RWPE2 (cell line): ENCODE data around the gene ST7.

Experiments used
- ATAC-seq: fragments of 200-7000 bp; cut with Tn5 transposase; 3 replicates; pipeline ENCODE4 v1.9.1; 2021; ENCODE audit warnings: low read depth
- DNase-seq: peaks from one replicate; pipeline ENCODE4 v3.0.0-alpha.2; 2020; ENCODE audit warnings: low spot score
- H3K27ac ChIP-seq: fragments of 450-650 bp; 2 replicates; pipeline ENCODE4 v1.5.1; 2017; ENCODE audit warnings: mild to moderate bottlenecking; ENCODE audit not compliant: poor library complexity, severe bottlenecking
- H3K27me3 ChIP-seq: fragments of 250-450 bp; sonication (Bioruptor Pico); 2 replicates; pipeline ENCODE4 v1.5.1; 2021; ENCODE audit warnings: mild to moderate bottlenecking, moderate library complexity; ENCODE audit not compliant: insufficient read depth, poor library complexity, severe bottlenecking
- H3K36me3 ChIP-seq: fragments of 250-450 bp; sonication (Bioruptor Pico); 2 replicates; pipeline ENCODE4 v1.5.1; 2020; ENCODE audit warnings: low read depth, mild to moderate bottlenecking, moderate library complexity
- H3K4me1 ChIP-seq: fragments of 250-450 bp; sonication (Bioruptor Pico); 2 replicates; pipeline ENCODE4 v1.5.1; 2021; ENCODE audit warnings: mild to moderate bottlenecking, moderate library complexity; ENCODE audit not compliant: insufficient read depth, poor library complexity, severe bottlenecking
- H3K4me3 ChIP-seq: fragments of 250-450 bp; sonication (Bioruptor Pico); 2 replicates; pipeline ENCODE4 v1.5.1; 2021; ENCODE audit warnings: mild to moderate bottlenecking, moderate library complexity; ENCODE audit not compliant: severe bottlenecking
- H3K9me3 ChIP-seq: fragments of 250-450 bp; sonication (Bioruptor Pico); 2 replicates; pipeline ENCODE4 v1.5.1; 2021; ENCODE audit warnings: mild to moderate bottlenecking, moderate library complexity; ENCODE audit not compliant: severe bottlenecking
- CTCF ChIP-seq: fragments of 450-650 bp; IDR thresholded peaks from one replicate; pipeline ENCODE4 v1.5.1; 2017; ENCODE audit warnings: mild to moderate bottlenecking, moderate library complexity; ENCODE audit not compliant: poor library complexity, severe bottlenecking

The ST7 gene

GRCh38 chr7:117153016-117153545 is 199.8 kb downstream of the ST7 start:
- no peaks in the 10 kb centered on the region for H3K36me3 ChIP-seq
- H3K27me3 ChIP-seq: no peaks in the 10 kb centered on the region
- peaks cover 3% of the 10 kb centered on the region for H3K4me1 ChIP-seq
- no peaks in the 10 kb centered on the region for H3K9me3 ChIP-seq
- H3K27ac ChIP-seq: no peak overlapping the region
- no peak for TF ChIP-seq CTCF
- no peak for ATAC-seq
- DNase-seq: no peak
- H3K4me3 ChIP-seq: no peak overlapping the region

- Histone ChIP-seq H3K36me3 (no peaks in the 10 kb centered on the region), H3K9me3 (no peaks in the 10 kb centered on the region), H3K27me3 (no peaks in the 10 kb centered on the region), H3K27ac (no peak overlapping the region), H3K4me1 (peaks cover 3% of the 10 kb centered on the region), H3K4me3 (no peak overlapping the region)
- no peak for ATAC-seq
- DNase-seq: no peak
- no peak for TF ChIP-seq CTCF
These were observed 201.4 kb downstream of the ST7 start for GRCh38 chr7:117154721-117155120.

- Histone ChIP-seq H3K4me3 (no peak overlapping the region), H3K36me3 (no peaks in the 10 kb centered on the region), H3K27me3 (no peaks in the 10 kb centered on the region), H3K4me1 (peaks cover 3% of the 10 kb centered on the region), H3K27ac (no peak overlapping the region), H3K9me3 (no peaks in the 10 kb centered on the region)
- TF ChIP-seq CTCF: no peak
- DNase-seq (no peak), ATAC-seq (no peak)
These were observed 202.4 kb downstream of the ST7 start for GRCh38 chr7:117155694-117156093.

- H3K9me3 ChIP-seq: no peaks in the 10 kb centered on the region
- H3K4me1 ChIP-seq: peaks cover 3% of the 10 kb centered on the region
- DNase-seq (no peak), ATAC-seq (peak; percentile 46; the same call in 1 of the 3 replicates)
- H3K27me3 ChIP-seq: no peaks in the 10 kb centered on the region
- no peaks in the 10 kb centered on the region for H3K36me3 ChIP-seq
- H3K27ac ChIP-seq: no peak overlapping the region
- TF ChIP-seq CTCF: peak; percentile 32
- no peak overlapping the region for H3K4me3 ChIP-seq
These were observed 204.2 kb downstream of the ST7 start for GRCh38 chr7:117157241-117158209.
